Choroid plexus epithelial cell (primary cell): ENCODE results near the gene FSCN2.

Source experiments
- DNase-seq: peaks from one replicate; pipeline ENCODE4 v3.0.0-alpha.2; 2010; ENCODE audit warnings: low read depth
- H3K4me3 ChIP-seq: 2 replicates; pipeline ENCODE4 v1.5.1; 2011; ENCODE audit warnings: low read depth, mild to moderate bottlenecking, control low read depth, low read length, moderate library complexity
- CTCF ChIP-seq: conservative IDR thresholded peaks from 2 replicates; pipeline ENCODE4 v1.5.1; 2011; ENCODE audit warnings: low read depth, mild to moderate bottlenecking, control low read depth, inconsistent platforms, low read length, moderate library complexity

FSCN2 gene

GRCh38 chr17:81564778-81565177, 36.6 kb downstream of the FSCN2 start:
- DNase-seq, result no peak
- H3K4me3 ChIP-seq, result no peak overlapping the region
- no peak for TF ChIP-seq CTCF

DNA sequence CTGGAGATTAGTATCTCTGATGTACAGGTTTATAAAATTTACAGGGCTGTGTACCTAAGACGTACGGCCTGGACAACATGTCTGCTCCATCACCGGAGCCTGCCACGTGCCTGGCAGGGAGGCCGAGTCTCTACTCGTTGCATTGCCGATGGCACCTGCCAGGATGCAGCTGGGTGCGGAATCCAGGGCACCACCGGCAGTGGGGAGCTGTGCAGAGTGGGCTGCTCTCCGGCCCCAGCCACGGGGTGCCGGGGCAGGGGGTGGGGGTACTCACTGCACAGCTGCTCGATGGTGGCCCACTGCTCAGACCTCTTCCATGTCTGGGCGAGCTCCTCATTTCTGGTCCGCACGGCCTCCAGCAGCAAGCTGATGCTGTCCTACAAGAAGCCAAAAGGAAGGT, 37.1 kb downstream of the FSCN2 start:
- no peak for TF ChIP-seq CTCF
- H3K4me3 ChIP-seq, result no peak overlapping the region
- DNase-seq, result no peak

- H3K4me3 ChIP-seq, result peak overlapping the region; percentile 24
- TF ChIP-seq CTCF, result no peak
- peak; percentile 97 for DNase-seq
Observed at GRCh38 chr17:81566461-81567126, 38.4 kb downstream of the FSCN2 start.

DNA sequence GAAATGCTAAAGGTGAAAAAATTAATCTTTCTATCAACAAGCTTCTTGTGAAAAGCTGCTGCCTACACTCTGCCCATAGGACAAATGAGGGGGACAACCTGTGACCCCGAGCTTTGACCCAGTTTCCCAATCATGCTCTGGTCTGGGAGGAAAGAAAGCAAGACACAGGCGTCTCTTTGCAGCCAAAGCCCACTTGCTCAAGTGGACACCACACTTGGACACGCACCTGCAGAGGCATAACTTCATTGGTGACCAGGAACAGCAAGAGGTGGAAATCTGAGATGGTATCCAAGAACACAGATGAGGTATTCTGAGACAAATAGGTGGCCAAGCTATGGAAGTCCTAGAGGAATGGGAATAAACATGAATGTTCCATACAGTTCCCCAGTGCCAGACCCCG, 39.0 kb downstream of the FSCN2 start:
- no peak overlapping the region for H3K4me3 ChIP-seq
- TF ChIP-seq CTCF, result no peak
- DNase-seq, result no peak

DNA sequence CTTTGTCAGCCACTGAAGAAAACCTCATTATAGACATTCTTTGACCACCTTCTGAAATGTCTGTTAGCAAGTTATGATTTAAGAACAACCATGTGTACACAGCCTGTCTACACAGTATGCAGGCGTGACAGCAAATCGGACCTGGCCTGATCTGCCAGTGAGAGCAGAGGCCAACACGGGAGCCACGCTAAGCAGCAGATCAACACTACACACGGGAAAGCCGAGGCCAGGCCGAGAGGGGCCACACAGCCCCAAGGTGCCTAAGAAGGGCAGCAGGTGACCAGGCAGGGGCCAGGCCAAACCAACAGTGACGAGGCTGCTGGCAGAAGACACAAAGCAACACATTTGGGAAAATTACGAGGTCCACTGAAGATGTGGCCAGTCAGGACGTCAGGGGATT, 40.2 kb downstream of the FSCN2 start:
- DNase-seq, result no peak
- H3K4me3 ChIP-seq, result no peak overlapping the region
- TF ChIP-seq CTCF, result no peak

GRCh38 chr17:81569986-81570514, 41.9 kb downstream of the FSCN2 start:
- no peak for DNase-seq
- no peak for TF ChIP-seq CTCF
- no peak overlapping the region for H3K4me3 ChIP-seq

- no peak overlapping the region for H3K4me3 ChIP-seq
- no peak for DNase-seq
- TF ChIP-seq CTCF, result no peak
Observed at GRCh38 chr17:81570964-81571363, 42.8 kb downstream of the FSCN2 start.
